Uterus (tissue), 2 donors: ENCODE measurements around the gene SZT2.
"Not testable (repeated sequence)": the region's sequence is repeated elsewhere in the genome, so short reads cannot be mapped to it uniquely, and the experiment has no call there.

Experiments used
- CTCF ChIP-seq, 4 experiments: fragments of 200-600 bp in 2 of 4; fragments of 450-650 bp in 2 of 4; sonication (generic) in 2 of 4; IDR thresholded peaks; one replicate each; pipeline ENCODE4 v1.5.1; 2016 to 2019; ENCODE audit warnings: antibody characterized with exemption in 4 of 4, mild to moderate bottlenecking in 2 of 4, moderate library complexity in 1 of 4
- POLR2A ChIP-seq, 2 donors: fragments of 450-650 bp; IDR thresholded peaks; one replicate each; pipeline ENCODE4 v1.6.1; 2016; ENCODE audit warnings: antibody characterized with exemption in 2 of 2, mild to moderate bottlenecking in 1 of 2, moderate library complexity in 1 of 2

- not testable (repeated sequence) for TF ChIP-seq CTCF, POLR2A (IDR thresholded peaks at IDR 0.05)
These were observed 86.1 kb downstream of the SZT2 start for GRCh38 chr1:43475611-43476401.
